ENCODE data around the gene CERK.

Gene CERK

GRCh38 chr22:46732513-46732912, 5.5 kb downstream of the CERK start:
- in situ Hi-C loops (cut with HindIII; ENCODE audit: low sequenced_read_pairs) = no loop called here

- in situ Hi-C loops (cut with HindIII; ENCODE audit: low sequenced_read_pairs) = no loop called here
These were observed 6.0 kb downstream of the CERK start for GRCh38 chr22:46732041-46732379.

DNA sequence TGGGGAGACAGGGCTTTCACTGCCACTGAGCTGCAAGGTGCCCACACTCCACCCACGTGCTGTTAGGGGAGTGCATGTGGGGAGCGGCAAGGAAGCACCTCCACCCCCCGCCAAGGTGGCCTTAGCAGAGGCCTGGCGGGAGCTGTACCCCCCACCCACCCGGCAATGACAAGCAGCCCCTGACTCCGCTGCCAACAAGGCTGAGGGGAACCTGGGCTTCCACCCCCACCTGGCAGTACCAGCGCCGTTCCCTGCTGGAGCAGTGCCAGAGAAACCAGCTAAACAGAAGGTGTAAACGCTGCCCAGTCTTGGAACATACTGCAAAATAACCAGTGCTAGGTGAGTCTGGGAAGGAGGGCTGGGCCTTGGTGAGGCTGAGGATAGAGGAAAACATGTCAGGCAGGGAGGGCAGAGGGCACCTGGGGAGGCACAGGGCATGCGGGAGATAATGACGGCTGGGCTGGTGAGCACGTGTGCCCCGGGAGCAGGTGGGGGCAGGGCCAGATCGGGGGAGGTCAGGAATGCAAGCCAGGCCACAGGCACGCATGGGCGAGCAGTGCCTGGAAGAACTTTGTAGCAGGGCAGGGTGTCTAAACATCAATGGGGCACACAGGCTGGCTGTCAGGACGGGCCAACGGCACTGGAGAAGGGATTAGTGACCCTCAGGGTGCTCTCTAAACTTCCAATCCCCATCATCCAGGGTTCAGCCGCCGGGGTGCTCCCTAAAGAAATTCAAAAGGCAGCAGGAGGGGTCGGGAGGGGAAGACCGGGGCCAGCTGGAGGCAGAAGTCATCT, 6.6 kb downstream of the CERK start:
- in situ Hi-C loops (cut with HindIII; ENCODE audit: low sequenced_read_pairs) = no loop called here

GRCh38 chr22:46730568-46731245, 7.3 kb downstream of the CERK start:
- in situ Hi-C loops (cut with HindIII; ENCODE audit: low sequenced_read_pairs) = no loop called here

DNA sequence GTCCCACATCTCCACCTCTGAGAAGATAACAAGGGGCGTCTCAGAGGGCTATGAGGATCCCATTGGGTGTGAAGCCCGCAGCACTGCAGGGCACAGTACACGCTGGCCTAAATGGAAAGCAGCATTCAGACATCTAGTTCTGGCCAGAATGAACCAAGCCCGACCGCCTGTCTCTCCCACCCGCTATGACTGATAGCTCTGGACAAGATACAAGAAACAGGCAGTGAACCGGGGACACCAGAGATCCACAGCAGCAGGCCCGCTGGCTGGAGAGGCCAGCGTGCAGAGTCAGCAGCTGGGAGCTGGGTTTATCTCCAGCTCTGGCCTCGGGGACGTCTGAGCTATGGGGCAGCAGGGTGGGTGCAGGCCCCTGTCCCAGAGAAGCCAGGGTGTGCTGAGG, 9.6 kb downstream of the CERK start:
- in situ Hi-C loops (cut with HindIII; ENCODE audit: low sequenced_read_pairs) = no loop called here

GRCh38 chr22:46727813-46728364, 10.2 kb downstream of the CERK start:
- in situ Hi-C loops (cut with HindIII; ENCODE audit: low sequenced_read_pairs) = no loop called here

DNA sequence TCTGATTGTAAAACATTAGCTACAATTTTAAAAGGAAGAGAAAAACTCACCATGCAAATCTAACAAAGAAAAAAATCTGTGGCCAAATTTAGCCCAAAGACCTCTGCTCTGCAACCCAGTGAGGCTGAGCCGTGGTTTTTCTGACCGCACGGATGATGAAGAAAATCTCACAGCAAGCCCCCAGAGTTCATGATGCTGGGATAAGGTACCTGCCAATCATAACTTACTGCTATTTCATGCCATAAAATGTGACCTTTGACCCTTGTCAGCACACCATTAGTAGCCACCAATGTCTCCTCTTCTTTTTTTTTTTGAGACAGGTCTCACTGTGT, 11.1 kb downstream of the CERK start:
- in situ Hi-C loops (cut with HindIII; ENCODE audit: low sequenced_read_pairs) = no loop called here

DNA sequence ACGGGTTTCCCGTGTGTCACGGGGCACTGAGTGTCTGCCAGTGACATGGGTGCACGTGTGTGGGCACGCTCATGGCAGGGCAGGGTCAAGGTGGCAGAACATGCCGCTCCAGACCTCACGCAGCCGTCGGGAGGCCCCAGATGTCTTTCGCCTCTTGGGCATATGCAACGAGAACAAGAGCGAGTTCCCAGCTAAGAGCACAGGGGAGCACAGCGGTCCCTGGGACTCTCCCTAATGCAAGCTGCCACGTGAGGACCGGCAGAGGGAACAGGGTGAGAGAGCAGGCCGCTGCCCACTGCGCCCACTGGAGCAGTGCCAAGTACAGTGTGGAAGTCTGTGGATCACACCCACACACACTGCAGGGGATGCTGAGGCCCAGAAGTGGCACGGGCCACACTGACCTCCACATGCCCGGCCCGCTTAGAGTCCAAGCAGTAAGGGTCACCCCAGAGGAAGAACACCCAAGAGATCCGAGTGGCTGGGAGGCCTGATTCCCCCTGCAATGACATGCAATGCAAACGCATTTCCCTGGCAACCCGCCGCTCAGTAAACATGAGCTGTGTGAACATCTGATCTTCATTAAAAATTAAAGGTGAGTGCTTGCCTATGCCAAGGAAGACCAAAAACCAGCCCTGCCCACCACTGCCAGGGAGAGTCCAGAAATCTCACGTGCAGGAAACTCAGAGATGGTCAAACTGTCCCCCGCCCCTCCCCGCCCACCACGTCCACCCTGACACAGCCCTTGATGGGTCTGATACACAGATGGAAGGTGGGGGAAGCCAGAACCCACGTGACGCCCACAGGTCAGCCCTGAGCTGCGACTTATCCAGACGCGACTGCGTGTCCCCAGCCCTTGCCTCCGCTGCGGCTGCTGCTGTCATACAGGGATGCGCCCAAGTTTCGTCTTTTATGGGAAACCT, 11.7 kb downstream of the CERK start:
- in situ Hi-C loops (cut with HindIII; ENCODE audit: low sequenced_read_pairs) = no loop called here

DNA sequence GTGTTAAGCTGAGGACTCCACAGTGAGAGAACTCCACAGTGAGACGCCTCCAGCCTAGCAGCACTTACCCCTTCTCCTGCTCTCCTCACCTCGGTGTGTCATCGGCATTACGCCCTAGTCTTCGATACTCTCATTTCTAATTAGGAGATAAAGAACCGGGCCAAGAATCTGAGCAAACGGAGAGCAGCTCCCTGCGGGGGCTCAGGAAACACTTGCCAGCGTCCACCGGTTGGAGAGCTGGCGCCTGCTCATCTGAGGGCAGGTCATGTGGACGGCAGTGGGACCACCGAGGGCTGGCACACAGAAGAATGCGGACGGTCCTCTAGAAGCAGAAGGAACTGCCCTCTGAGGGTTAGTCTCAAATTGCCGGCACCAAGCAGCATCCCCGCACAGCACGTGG, 13.0 kb downstream of the CERK start:
- in situ Hi-C loops (cut with HindIII; ENCODE audit: low sequenced_read_pairs) = no loop called here

DNA sequence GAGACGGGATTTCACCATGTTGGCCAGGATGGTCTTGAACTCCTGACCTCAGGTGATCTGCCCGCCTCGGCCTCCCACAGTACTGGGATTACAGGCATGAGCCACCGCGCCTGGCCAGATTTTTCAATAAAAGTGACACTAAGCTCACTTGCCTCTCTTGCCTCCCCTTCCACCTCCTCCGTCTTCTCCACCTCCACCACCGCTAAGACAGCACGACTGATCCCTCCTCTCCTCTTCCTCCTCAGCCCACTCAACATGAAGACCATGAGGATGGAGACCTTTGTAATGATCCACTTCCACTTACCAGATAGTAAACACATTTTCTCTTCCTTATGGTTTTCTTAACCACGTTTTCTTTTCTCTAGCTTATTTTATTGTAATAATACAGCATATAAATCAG, 14.2 kb downstream of the CERK start:
- in situ Hi-C loops (cut with HindIII; ENCODE audit: low sequenced_read_pairs) = no loop called here

DNA sequence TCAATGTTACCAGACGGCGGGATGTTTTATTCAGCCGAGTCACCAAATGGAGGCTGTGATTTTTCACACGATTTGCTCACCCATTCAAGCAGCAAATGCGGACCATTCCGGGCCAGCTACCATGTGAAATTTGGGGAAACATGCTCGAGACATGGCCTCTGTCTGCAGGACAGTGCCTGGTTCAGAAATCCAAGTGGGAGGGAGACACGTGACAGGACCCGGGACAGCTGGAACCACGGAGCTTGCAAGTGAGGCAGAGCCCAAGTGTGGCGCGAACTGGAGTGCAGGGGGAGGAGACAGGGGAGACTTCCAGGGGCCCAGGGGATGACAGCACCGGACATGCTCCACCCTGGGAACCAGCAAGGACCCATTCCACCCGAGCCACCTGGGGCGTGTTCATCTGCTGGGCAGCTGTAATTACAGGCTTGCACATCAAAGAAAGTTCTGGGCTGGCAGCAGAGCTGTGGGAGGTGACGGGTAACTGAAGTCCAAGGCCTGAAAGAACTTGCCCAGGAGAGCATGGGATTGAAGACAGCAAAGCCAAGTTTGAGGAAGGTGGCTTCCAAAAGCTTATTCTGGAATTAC, 16.5 kb downstream of the CERK start:
- in situ Hi-C loops (cut with HindIII; ENCODE audit: low sequenced_read_pairs) = no loop called here

GRCh38 chr22:46719921-46720320, 18.1 kb downstream of the CERK start:
- in situ Hi-C loops (cut with HindIII; ENCODE audit: low sequenced_read_pairs) = no loop called here

- in situ Hi-C loops (cut with HindIII; ENCODE audit: low sequenced_read_pairs) = no loop called here
These were observed 23.5 kb downstream of the CERK start for GRCh38 chr22:46714550-46714949.

GRCh38 chr22:46712288-46712687, 25.8 kb downstream of the CERK start:
- in situ Hi-C loops (cut with HindIII; ENCODE audit: low sequenced_read_pairs) = no loop called here

DNA sequence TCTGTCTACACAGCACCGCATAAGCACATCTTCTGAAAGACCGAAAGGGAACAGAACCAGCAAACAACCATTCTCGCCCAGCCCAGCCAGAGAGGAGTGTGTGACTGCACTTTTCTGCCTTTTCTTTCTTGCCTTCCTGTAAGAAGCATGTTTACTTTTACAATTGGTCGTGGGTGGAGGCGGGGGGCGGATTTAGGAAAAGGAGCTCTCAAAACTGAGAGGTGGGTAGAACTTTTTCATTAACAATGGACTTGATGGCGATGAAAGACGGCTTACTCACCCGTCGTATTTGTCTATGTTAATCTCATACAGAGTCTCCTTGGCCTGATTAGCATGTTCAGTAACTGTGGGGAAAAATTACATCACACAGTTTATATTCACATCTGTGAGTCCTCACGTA, 27.2 kb downstream of the CERK start:
- in situ Hi-C loops (cut with HindIII; ENCODE audit: low sequenced_read_pairs) = no loop called here

DNA sequence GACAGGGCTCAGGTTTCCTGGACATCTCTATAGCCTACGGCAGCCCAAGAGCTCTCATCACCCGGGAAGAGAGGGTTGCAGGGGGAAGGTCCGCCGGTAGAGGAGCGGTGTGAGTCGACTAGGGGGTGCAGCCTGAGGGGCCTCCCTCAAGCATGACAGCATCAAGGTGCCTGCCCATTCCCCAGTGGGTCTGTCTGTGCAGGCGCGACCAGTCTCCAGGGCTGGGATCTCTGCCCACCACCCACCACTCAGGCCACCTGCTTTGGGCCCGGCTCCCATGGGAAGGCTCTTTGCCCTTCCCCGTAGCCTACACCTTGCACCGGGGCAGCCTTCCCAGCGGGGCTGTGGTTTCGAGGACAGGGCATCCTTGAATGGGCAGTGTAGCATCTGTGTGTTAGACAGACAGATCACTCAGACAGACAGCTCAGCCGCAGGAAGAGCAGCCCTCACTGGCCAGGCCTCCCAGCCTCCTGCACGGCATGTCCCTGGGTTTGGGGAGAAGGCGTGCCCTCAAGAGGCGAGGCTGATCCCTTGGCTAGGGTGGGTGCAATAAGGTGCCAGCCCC, 29.2 kb downstream of the CERK start:
- in situ Hi-C loops (cut with HindIII; ENCODE audit: low sequenced_read_pairs) = no loop called here

DNA sequence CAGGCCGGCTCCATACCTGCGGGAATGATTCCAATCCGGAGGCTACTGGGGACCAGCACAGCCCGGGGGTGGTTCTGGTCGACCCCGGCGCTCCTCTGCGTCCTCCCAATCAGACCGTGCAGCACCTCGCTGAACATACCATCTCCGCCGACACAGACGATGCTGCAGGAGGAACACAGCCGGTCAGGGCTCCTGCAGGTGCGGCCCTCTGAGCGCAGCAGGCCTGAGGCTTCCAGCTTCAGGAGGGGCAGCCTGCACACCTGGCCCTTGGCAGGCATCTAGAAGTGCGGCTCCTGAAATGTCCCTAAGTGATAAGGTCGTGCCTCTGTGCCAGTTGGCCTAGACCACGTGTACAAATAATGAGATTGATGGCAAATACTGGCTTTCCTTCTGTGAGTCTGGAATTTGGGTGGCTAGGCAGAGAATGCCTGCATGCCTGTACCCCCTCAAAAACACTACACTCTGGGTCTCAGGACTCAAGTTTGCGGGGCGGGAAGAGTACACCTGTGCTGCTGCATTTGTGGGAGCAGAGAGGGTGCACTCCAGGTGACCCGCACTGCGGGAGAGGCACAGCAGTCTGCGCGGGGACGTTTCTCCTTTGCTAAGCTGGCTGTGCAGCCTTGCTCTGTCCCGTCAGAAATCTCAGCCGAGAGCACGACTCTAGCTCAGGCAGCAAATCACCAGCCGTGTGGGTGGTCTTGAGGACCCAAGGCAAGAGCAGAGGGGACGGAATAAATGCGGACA, 30.1 kb downstream of the CERK start:
- in situ Hi-C loops (cut with HindIII; ENCODE audit: low sequenced_read_pairs) = no loop called here

- in situ Hi-C loops (cut with HindIII; ENCODE audit: low sequenced_read_pairs) = no loop called here
These were observed 30.7 kb downstream of the CERK start for GRCh38 chr22:46707305-46707704.

GRCh38 chr22:46706060-46706459, 32.0 kb downstream of the CERK start:
- in situ Hi-C loops (cut with HindIII; ENCODE audit: low sequenced_read_pairs) = no loop called here

- in situ Hi-C loops (cut with HindIII; ENCODE audit: low sequenced_read_pairs) = no loop called here
These were observed 34.1 kb downstream of the CERK start for GRCh38 chr22:46703996-46704370.

All from endothelial cell of hepatic sinusoid (primary cell).